HG03520 (cell line): ENCODE data around the gene KIAA2012.

Experiments used
- ATAC-seq: cut with Tn5 transposase; IDR thresholded peaks from one replicate; pipeline ENCODE4 v1.9.1; 2021; ENCODE audit warnings: mild to moderate bottlenecking, moderate library complexity; ENCODE audit not compliant: unreplicated experiment

KIAA2012 gene

DNA sequence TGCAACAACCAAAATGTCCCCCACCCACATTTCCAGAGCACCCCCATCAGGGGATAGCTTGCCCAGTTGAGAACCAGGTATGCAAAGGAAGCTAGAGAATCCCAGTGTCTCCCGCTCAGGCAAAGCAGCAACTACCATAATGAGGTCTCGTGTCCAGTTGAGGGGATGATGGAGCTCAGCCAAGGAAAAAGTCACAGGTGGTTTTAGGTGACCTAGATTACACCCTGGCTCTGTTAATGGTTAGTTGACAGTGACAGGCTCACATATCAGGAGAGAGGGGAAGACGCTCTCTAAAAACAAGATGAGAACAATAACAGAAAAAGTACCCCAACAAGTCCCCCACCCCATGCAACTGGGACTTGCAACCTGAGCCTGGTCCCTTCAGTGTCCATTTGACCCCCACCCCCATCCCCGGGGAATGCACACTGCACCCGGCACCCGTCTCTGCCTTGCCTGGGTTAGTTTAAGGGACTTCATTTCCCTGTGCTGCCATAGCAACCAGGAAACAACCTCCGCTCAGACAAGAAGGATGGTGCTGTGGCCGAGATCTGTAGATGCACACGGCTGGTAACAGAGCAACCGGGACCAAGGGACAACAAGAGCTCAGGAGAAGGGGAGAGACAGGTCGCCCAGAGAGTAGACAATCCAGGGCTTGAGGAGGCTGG lies at the start of gene KIAA2012:
Gene KIAA2012 (plus strand): TSS at position 519 of the 665 bp plus-strand sequence. CDS start 373 bp downstream, outside the sequence.
- ATAC-seq: no peak

GRCh38 chr2:202023904-202024266 lies 49.2 kb upstream of the KIAA2012 start:
- no peak for ATAC-seq

GRCh38 chr2:202024871-202025270 lies 48.2 kb upstream of the KIAA2012 start:
- ATAC-seq: no peak

- no peak for ATAC-seq
Measured at GRCh38 chr2:202025816-202026215, 47.2 kb upstream of the KIAA2012 start.

DNA sequence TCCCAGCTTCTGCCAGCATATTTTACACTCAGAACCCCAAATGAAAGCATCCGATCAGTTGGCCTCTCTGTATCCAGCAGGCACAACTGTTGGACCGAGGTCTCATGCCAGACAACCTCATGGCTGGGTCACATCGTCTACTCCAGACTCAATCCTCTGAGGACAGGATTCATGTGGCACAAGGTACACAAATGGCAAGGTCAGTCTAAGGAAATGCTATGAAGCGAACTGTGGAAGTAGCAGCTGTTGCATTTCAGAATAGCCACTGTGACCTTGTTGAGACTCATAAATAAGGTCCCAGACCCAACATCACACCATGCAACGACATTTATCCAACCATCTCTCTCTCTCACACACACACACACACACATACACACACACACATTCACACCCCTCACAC lies 46.5 kb upstream of the KIAA2012 start:
- ATAC-seq: no peak

DNA sequence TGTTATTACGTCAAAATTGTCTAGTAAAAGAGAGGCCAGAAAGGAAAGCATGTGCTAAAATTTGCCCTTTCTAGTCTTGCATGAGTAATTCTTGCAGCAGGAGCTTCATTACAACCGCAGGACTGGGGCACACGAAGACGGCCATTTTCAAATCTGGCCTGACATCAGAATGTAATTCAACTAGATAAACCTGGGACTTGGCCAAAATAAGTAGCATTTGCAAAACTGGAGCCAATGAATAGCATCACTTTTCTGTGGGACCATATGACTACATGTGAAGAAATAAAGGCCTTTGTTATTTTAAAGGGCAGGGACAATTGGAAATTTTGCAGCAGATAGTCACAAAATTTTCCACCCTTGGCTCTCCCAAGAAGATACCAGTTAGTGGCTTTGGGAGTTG lies 42.4 kb upstream of the KIAA2012 start:
- no peak for ATAC-seq

DNA sequence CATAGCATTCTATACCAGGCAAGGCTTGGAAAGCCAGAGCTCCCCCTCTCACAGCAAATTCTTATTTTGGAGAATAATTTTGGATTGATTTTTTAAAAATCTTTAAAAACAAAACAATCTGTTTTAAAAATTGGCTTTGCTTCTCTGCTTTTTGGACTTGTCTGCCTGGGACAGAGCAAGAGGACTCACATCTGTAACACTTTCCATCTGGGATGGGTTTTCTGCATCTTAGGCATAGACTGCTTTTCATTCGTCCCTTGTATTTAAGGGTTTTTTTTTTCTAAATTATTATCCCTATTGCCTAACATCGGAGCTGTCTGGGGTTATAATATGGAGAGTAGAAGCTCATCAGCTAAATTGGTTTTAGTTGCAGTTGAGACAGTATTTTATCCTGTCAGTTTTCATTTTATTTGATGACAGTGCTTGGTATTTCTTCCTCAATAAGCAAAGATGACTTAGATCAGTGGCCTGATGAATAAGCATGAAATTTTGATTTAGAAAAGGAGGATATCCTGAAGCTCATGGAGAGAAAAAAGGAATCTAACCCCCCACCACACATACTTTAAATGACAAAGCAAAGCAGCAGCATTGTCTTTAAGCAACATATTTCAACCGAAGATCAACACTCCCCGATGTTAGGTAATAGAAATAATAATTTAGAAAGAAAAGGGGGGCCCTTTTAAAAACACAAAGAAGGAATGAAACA lies 41.7 kb upstream of the KIAA2012 start:
- ATAC-seq: no peak

- ATAC-seq: no peak
Measured at GRCh38 chr2:202032846-202033316, 40.2 kb upstream of the KIAA2012 start.

DNA sequence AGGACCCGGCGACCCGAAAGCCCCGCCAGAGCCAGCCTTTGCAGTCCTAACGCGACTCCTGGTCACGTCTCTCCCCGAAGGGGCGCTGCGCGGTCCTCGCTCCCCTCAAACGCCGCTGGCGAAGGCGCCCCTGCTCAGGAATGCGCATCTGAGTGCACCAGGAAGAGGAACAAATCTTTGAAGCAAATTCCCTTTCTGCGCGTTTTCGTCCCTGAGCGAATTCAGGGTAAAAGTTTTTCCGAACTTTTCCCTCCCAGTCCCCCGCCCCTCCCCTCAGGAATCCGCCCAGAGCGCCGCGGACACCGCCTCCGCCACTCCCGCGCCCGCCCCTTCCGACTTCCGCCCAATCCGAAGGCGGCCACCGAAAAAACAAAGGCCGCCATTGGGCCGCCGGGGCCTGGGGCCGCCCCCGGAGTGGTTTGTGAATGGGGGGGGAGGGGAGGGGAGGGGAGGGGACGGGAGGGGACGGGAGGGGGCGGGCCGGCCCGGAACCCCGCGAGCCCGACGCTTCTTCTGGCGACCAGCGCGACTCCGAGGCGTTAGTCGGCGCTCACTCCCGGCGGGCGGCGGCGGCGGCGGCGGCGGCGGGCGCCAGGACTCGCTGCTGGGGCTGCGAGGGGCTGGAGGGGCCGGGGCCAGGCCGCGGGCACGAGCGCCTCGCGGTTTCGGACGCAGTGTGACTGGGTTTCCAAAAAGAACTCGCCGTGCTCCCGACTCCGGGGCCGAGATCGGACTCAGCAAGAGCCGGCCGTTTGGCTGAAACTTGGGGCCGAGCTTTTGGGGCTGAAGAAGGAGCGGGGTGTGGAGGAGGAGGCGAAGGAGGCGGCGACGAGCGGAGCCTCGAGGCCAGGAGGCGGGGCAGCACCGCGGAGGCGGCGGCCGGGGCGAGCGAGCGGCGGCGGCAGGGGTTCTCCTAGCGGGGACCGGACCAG lies 39.5 kb upstream of the KIAA2012 start, which contains the start of gene FZD7:
Gene FZD7 (plus strand): TSS at position 539 of the 932 bp plus-strand sequence. CDS start 793 bp downstream, outside the sequence.
- ATAC-seq: peak; percentile 68

GRCh38 chr2:202034249-202035088 lies 38.6 kb upstream of the KIAA2012 start:
- ATAC-seq: peak; percentile 18

GRCh38 chr2:202035089-202035940 lies 37.7 kb upstream of the KIAA2012 start:
- ATAC-seq: no peak

- ATAC-seq: no peak
Measured at GRCh38 chr2:202035941-202036372, 37.1 kb upstream of the KIAA2012 start.

DNA sequence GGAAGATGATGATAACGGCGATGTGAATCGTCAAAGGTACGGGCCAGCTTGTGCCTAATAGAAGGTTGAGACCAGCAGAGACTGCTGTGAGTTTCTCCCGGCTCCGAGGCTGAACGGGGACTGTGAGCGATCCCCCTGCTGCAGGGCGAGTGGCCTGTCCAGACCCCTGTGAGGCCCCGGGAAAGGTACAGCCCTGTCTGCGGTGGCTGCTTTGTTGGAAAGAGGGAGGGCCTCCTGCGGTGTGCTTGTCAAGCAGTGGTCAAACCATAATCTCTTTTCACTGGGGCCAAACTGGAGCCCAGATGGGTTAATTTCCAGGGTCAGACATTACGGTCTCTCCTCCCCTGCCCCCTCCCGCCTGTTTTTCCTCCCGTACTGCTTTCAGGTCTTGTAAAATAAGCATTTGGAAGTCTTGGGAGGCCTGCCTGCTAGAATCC lies 36.4 kb upstream of the KIAA2012 start:
- ATAC-seq: no peak

DNA sequence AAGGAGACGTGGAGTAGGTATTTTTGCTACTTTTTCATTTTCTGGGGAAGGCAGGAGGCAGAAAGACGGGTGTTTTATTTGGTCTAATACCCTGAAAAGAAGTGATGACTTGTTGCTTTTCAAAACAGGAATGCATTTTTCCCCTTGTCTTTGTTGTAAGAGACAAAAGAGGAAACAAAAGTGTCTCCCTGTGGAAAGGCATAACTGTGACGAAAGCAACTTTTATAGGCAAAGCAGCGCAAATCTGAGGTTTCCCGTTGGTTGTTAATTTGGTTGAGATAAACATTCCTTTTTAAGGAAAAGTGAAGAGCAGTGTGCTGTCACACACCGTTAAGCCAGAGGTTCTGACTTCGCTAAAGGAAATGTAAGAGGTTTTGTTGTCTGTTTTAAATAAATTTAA lies 36.0 kb upstream of the KIAA2012 start:
- ATAC-seq: no peak

- no peak for ATAC-seq
Measured at GRCh38 chr2:202038471-202039277, 34.4 kb upstream of the KIAA2012 start.

DNA sequence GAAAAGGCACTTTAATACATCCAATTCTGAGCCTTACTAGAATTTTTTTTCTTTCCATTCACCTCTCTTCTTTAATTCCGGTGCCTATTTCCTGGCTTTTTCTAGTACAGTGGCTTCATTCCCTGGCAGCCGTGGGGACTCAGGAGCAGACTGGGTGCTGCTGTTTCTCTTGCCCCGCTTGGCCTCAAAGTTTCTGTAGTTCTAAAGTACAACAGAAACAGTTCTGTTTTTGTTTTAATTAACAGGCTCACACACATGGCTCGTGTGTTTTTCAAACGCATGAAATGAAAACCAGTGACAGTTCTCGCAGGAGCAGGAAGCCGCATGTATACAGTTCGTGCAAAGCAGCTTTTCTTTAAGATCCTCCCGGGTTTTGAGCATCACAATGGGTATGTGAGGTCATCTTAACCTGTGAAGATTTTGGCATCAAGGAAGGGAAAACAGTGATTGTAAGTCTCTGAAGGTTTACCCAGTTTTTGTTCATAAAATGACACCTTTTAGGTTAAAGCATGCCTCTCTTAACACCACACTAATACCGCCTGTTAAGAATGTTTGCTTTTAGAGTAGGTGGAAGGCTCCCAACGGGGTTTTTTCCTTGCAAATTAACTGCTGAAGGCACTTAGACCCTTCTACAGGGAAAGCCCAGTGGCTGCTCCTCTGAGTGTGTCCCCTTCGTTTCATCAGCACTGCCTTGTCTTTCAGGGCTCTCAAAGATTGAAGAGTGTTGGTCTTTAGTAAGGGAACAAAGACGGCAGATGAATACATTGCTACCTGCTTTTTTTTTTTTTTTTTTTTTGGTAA lies 33.6 kb upstream of the KIAA2012 start:
- ATAC-seq: no peak

DNA sequence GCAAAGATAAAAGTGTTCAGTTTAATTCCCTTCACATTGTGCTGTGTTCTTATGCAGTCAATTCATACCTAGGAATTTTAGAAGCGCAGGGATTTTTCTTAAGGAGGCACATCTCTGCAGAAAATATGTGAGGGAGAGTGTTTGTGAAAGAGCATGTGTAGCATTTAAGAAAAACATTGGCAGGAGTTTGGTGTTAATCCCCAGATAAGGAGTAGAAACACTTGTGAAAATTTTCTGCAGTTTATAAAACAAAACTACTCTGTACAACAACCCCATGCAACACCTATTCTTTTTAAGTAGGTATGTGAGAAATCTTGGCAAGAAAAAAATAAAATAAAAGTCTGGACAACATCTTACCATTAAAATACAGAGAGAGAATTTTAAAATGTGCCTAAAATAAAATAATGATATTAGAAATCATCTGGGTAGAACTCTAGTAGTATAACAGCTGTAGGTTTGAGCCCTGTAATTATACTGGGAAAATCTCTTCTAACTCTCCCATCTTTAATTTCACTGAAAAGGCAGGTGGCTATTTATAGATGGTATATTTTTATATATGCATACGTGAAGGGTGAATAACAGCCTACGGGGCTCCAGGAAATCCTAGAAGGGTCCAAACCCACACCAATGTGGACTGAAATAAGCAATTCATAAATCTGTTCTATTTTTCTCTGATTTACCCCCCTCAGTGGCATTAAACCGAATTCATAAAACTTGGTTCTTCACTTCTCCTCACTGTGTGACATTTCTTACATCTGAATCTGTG lies 32.8 kb upstream of the KIAA2012 start:
- ATAC-seq: no peak
